ENCODE measurements around the gene KDSR. TPM values are rescaled to one million over a fixed set of nuclear protein-coding genes. Genes with fewer than 3 reads are reported as not detected.

Gene KDSR
- polyA plus RNA-seq, 3 donors = 9.6 to 38.5 (median 29.9) TPM

DNA sequence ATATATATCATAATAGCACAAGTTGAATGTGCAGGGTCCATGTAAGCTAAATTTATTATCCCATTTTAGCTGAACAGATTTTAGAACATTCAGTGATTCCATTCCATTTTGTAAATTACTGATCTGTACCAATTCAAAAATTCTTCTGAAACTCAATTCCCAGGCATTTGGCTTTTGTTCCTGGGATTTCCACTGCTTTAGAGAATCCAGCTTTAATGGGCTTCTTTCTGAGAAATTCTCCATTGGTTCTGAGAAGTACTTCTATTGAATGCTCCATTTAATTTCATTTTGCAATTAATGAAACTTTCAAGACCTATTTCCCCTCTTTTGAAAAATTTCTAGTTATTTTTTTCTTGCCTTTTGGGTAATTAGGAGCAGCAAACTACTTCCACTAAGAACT is 84.2 kb downstream of the KDSR start:
- Histone ChIP-seq H3K27me3 (ENCODE audit: control insufficient read depth in 2 of 2, insufficient read depth in 2 of 2, low read length in 2 of 2) (no peaks in the 10 kb centered on the region), H3K36me3 (replicated peaks in 1 of 2; ENCODE audit: control insufficient read depth in 1 of 2, insufficient read depth in 2 of 2, low read length in 2 of 2) (no peaks in the 10 kb centered on the region), H2AFZ (ENCODE audit: insufficient read depth, low read depth, low read length, poor library complexity, severe bottlenecking) (no peak overlapping the region), H3K4me1 (ENCODE audit: control insufficient read depth in 1 of 2, insufficient read depth in 2 of 2, low read length in 2 of 2) (peaks cover 14 to 20% of the 10 kb centered on the region in 2 donors), H3K4me2 (replicated peaks; ENCODE audit: extremely low read depth, low read length, poor library complexity, severe bottlenecking) (no peak overlapping the region), H4K20me1 (ENCODE audit: insufficient read depth, low read length) (no peaks in the 10 kb centered on the region), H3K27ac (ENCODE audit: low read depth in 1 of 2, low read length in 2 of 2) (no peak overlapping the region), H3K79me2 (ENCODE audit: insufficient read depth, low read length) (peaks cover 27% of the 10 kb centered on the region), H3K9ac (ENCODE audit: insufficient read depth, low read length, poor library complexity, severe bottlenecking) (no peak overlapping the region), H3K4me3 (replicated peaks in 1 of 3; ENCODE audit: low read depth in 2 of 3, low read length in 3 of 3) (no peak overlapping the region), H3K9me3 (replicated peaks in 1 of 2; ENCODE audit: control insufficient read depth in 1 of 2, insufficient read depth in 1 of 2, low read length in 2 of 2) (no peaks in the 10 kb centered on the region)
- TF ChIP-seq, protein P1, sequence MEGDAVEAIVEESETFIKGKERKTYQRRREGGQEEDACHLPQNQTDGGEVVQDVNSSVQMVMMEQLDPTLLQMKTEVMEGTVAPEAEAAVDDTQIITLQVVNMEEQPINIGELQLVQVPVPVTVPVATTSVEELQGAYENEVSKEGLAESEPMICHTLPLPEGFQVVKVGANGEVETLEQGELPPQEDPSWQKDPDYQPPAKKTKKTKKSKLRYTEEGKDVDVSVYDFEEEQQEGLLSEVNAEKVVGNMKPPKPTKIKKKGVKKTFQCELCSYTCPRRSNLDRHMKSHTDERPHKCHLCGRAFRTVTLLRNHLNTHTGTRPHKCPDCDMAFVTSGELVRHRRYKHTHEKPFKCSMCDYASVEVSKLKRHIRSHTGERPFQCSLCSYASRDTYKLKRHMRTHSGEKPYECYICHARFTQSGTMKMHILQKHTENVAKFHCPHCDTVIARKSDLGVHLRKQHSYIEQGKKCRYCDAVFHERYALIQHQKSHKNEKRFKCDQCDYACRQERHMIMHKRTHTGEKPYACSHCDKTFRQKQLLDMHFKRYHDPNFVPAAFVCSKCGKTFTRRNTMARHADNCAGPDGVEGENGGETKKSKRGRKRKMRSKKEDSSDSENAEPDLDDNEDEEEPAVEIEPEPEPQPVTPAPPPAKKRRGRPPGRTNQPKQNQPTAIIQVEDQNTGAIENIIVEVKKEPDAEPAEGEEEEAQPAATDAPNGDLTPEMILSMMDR (IDR thresholded peaks at IDR 0.05) = no peak
- Mint-ChIP-seq H3K27ac (no peak overlapping the region), H3K9me3 (no peaks in the 10 kb centered on the region), H3K27me3 (ENCODE audit: low read depth in 3 of 3) (no peaks in the 10 kb centered on the region), H3K4me1 (peaks cover 8% of the 10 kb centered on the region), H3K36me3 (peaks cover 2 to 7% of the 10 kb centered on the region in 2 donors), H3K4me3 (no peak overlapping the region)
- DNase-seq = no peak
- intact Hi-C loops (cut with micrococcal nuclease) = no loop called here

Other genes starting within 250 kb of the KDSR start
- 1 to 10 TPM in 2 of 3 donors, under 1 TPM in 1; 0.58 to 2.5 (median 1.1) TPM for gene BCL2, start 47.4 kb downstream of the KDSR start, polyA plus RNA-seq
- 10 to 100 TPM; 15.4 to 48.8 (median 26.7) TPM for gene VPS4B, start 55.3 kb upstream of the KDSR start, polyA plus RNA-seq
- not detected for gene SERPINB5, start 109.8 kb upstream of the KDSR start, polyA plus RNA-seq
- gene SERPINB12, start 175.2 kb upstream of the KDSR start, polyA plus RNA-seq = not detected
- not detected for gene SERPINB13, start 220.1 kb upstream of the KDSR start, polyA plus RNA-seq

Measured in CD14-positive monocyte (primary cell).